ENCODE measurements around the gene TNFAIP8.

TNFAIP8 gene

GRCh38 chr5:119371146-119371545 is 15.3 kb downstream of the TNFAIP8 start:
- no peak for DNase-seq

GRCh38 chr5:119373449-119373858 is 17.6 kb downstream of the TNFAIP8 start:
- no peak for DNase-seq

GRCh38 chr5:119374901-119375300 is 19.1 kb downstream of the TNFAIP8 start:
- DNase-seq: no peak

DNA sequence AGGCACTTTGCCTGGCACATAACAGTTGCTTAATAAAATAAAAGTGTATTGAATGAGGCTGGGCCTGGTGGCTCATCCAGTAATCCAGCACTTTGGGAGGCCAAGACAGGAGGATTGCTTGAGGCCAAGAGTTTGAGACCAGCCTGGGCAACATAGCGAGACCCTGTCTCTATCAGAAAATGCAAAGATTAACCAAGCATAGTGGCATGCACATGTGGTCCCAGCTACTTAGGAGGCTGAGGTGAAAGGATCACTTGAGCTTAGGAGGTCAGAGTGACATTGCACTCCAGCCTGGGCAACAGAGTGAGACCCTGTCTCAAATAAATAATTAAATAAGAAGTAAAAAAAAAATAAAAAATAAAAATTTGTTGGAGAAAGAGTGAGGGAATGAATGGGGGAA is 21.2 kb downstream of the TNFAIP8 start:
- DNase-seq: no peak

GRCh38 chr5:119378075-119378700 is 22.4 kb downstream of the TNFAIP8 start:
- DNase-seq: no peak

GRCh38 chr5:119379096-119379495 is 23.3 kb downstream of the TNFAIP8 start:
- no peak for DNase-seq

- DNase-seq: no peak
Measured at GRCh38 chr5:119379942-119380547, 24.2 kb downstream of the TNFAIP8 start.

DNA sequence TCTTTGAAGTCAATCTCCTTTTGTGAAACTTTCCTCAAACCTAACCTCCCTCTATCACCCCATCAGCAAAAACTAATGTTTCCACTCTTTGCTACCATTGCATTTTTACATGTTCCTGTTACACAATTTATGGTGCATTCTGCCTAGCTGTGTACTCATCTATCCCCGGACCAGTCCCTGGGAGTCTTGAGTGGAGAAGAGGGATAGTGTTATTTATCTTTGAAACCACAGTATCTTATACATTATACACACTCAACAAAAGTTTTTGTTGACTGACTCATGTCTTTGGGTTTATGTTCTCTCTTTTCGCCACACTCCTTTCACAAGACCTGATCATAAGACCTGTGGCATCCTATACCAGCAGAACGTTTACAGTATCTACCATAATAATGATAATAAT is 26.4 kb downstream of the TNFAIP8 start:
- DNase-seq: no peak

- DNase-seq: no peak
Measured at GRCh38 chr5:119383008-119383407, 27.2 kb downstream of the TNFAIP8 start.

GRCh38 chr5:119385136-119385535 is 29.3 kb downstream of the TNFAIP8 start:
- DNase-seq: no peak

DNA sequence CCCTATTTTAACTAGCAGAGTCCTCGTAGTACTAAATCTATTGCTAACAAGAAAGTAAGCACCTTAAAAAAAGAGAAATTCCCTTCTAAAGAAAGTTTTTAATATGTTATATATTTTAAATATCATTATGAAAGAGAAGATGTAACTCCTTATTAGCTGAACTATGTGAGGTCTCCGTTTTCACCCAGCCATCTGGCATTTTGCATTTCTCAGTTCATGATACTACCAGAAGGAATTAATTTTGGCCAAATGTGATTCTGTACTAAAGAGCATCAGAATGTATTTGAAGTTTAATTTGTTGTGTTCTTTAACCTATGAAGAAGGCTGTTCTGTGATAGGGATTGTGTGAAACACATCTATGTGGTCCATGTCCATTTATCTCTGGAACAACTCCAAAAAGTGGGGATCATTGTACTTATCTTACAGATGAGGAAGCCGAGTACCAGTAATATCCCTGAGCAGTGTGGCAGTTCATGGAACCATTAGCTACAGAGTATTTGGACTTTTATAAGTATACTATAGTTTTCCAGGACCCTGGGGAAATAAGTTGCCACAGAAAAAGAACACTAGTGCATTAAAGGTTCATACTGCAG is 29.8 kb downstream of the TNFAIP8 start:
- DNase-seq: no peak

- DNase-seq: no peak
Measured at GRCh38 chr5:119386596-119387344, 31.0 kb downstream of the TNFAIP8 start.

GRCh38 chr5:119387945-119388618 is 32.3 kb downstream of the TNFAIP8 start:
- DNase-seq: no peak

DNA sequence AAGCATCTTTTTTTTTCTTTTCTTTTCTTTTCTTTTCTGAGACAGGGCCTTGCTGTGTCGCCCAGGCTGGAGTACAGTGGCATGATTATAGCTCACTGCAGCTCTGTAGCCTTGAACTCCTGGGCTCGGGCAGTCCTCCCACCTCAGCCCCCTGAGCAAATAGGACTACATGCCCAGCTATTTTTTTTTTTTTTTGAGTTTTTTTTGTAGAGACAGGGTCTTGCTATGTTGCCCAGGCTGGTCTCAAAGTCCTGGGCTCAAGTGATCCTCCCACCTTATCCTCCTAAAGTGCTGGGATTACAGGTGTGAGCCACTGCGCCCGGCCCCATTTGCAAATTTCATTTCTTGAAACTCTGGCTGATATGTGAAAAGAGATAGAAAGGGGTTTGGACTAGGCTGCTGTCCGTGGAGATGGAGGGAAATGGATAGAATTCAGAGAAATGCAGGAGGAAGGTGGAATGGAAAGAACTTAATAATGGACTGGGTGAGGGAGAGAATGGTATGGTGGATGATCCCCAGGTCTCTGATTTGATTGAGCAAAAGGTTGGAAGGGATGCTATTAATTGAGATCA is 32.9 kb downstream of the TNFAIP8 start:
- DNase-seq: no peak

DNA sequence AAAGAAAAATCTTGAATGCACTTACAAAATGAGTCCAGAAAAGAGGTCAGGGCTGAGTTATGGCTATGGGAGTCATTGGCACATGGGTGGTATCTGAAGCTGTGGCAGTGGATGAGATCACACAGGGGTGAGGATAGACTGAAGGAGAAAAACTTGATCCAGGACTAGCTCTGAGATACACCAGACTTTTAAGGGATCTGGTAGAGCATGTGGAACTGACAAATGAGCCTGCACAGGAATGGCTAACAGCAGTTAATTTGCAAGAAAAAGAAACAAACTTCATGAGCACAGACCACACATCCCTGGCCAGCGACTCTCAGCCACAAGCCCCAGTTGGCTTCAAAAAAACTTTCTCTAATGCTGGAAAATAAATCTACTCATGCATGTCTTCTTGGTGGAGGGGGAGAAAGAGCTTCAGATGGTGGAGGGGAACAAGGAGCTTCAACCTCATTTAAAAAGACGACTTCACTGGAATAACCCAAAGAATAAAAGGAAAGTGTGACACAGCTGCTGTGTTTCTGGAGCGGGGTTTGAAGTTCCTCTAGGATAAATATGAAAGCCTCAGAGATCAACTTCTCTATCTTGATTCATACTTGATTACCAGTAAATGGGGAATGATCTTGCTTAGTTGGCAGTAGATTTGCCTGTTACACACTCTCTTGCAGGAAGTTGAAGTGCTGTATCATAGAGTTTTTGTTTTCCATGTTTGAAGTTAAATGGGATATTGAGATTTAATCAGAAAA is 33.6 kb downstream of the TNFAIP8 start:
- no peak for DNase-seq

DNA sequence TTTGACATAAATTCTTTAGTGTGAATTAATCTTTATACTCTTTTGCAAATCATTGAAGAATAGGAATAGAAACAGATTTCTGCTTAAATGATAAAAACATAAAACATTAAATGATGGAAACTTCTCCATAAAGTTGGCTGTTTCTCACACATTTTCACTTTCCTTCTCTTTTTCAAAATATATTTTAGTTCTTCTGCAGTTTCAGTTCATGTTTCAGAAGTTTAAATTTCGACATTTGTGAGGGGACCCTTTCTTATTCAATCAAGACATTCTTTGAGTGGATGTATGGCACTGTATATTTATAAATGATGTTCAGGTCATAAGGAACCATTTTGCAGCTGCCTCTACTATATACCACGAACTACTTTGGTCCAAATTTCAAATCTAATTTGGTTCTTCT is 34.6 kb downstream of the TNFAIP8 start:
- no peak for DNase-seq

- no peak for DNase-seq
Measured at GRCh38 chr5:119393201-119393691, 37.4 kb downstream of the TNFAIP8 start.

DNA sequence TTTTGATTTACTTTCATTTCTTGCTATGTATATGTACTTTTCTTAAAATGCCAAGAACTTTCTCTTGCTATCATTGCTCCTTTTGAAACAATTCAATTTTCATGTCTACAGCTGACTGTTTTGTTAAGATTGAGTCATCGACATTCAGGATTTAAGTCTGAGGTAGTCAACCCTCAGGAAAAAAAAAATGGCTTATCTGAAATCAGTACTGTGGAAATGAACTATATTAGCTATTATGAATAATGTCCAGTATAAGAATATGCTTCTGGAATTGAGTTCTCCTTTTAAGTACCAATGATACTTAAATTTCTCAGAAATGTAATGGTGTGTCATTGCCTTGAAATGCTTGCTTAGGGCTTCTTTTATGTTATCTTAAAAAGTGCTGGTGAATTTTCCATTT is 37.9 kb downstream of the TNFAIP8 start:
- no peak for DNase-seq

GRCh38 chr5:119395080-119395836 is 39.4 kb downstream of the TNFAIP8 start:
- no peak for DNase-seq

DNA sequence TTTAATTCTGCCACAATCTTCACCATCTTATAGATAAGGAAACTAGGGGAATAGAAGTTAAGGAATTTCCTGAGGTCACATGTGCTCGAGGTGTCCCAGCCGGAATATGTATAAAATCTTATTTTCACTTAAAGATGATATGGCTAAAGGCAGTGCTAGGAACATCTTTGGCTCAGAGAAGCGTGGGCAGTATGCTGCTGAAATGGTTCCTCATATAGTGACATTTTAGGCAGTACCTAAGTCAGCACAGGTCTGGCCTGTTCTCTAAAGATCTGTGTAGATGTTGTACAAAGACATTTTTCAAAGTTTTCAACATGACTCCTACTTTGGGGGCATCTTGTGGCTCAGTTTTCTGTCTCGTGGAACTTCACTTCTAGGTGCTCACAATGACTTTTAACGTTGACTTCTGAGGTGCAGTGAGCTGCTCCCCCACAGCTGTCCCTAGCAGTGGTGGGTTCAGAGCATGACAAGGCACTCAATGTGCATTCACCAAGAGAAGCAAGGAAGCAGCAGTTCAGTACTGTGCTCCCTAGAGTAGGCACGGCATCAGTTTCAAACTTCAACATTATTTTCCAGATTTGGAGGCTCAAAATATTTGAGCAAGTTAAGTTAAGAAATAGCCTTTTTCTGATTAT is 40.3 kb downstream of the TNFAIP8 start:
- no peak for DNase-seq

Data from NCI-H774 (cell line).